IMR-90 (cell line): ENCODE data around the gene OR7D2. TPM values are rescaled to one million over a fixed set of nuclear protein-coding genes. Genes with fewer than 3 reads are reported as not detected.

Experiments used
- ATAC-seq: fragments of 200-7000 bp; cut with Tn5 transposase; 2 replicates; pipeline ENCODE4 v1.9.1; 2020; ENCODE audit warnings: low read depth, mild to moderate bottlenecking, moderate library complexity
- BruUV-seq: library from RNA; stranded (reverse); fragments of 400-500 nt; replicated peaks from 2 replicates; lab custom pipeline; 2021; lab: Mats Ljungman, UMichigan
- CTCF ChIA-PET: fragments of 300-600 bp; formaldehyde crosslinking; extraction: SDS; loops from one replicate; lab custom pipeline; 2021; ENCODE audit warnings: antibody characterized with exemption; lab: Yijun Ruan, JAX
- POLR2A ChIA-PET: fragments of 300-600 bp; sonication (Branson Sonifier 250); formaldehyde crosslinking; loops from one replicate; lab custom pipeline; 2022; ENCODE audit warnings: antibody characterized with exemption; ENCODE audit not compliant: unreplicated experiment; lab: Charles Lee
- DNase-seq: peaks from one replicate; pipeline ENCODE4 v3.0.0; 2013
- H2AFZ ChIP-seq: replicated peaks from 2 replicates; pipeline ENCODE3; 2013; ENCODE audit warnings: low read length, mild to moderate bottlenecking; ENCODE audit not compliant: poor library complexity
- H2AK5ac ChIP-seq: 2 replicates; pipeline ENCODE4 v1.6.1; 2013; ENCODE audit warnings: low read depth, low read length, inconsistent platforms
- H2AK9ac ChIP-seq: replicated peaks from 2 replicates; pipeline ENCODE3; 2013; ENCODE audit warnings: mild to moderate bottlenecking, low read depth, low read length, moderate library complexity; ENCODE audit not compliant: poor library complexity
- H2BK120ac ChIP-seq: 2 replicates; pipeline ENCODE4 v1.6.1; 2013; ENCODE audit warnings: low read depth, low read length, inconsistent platforms
- H2BK15ac ChIP-seq: 3 replicates; pipeline ENCODE4 v1.6.1; 2013; ENCODE audit warnings: low read depth, low read length, inconsistent platforms
- H2BK20ac ChIP-seq: 2 replicates; pipeline ENCODE4 v1.6.1; 2013; ENCODE audit warnings: low read depth, mild to moderate bottlenecking, inconsistent platforms, low read length, moderate library complexity
- H2BK5ac ChIP-seq: 2 replicates; pipeline ENCODE4 v1.6.1; 2013; ENCODE audit warnings: mild to moderate bottlenecking, low read depth, low read length, inconsistent platforms; ENCODE audit not compliant: poor library complexity, severe bottlenecking
- H3K14ac ChIP-seq: replicated peaks from 2 replicates; pipeline ENCODE4 v1.6.1; 2013; ENCODE audit warnings: low read depth, low read length, inconsistent platforms
- H3K18ac ChIP-seq: 2 replicates; pipeline ENCODE4 v1.6.1; 2013; ENCODE audit warnings: low read depth, low read length, control low read depth
- H3K23ac ChIP-seq: 2 replicates; pipeline ENCODE4 v1.6.1; 2013; ENCODE audit warnings: low read depth, low read length, inconsistent platforms
- H3K27ac ChIP-seq: 2 replicates; pipeline ENCODE4 v1.5.1; 2013; ENCODE audit warnings: mild to moderate bottlenecking, control low read depth, low read length; ENCODE audit not compliant: insufficient read depth
- H3K27me3 ChIP-seq: 2 replicates; pipeline ENCODE4 v1.6.1; 2013; ENCODE audit warnings: low read length; ENCODE audit not compliant: control insufficient read depth, insufficient read depth
- H3K36me3 ChIP-seq: 2 replicates; pipeline ENCODE4 v1.6.1; 2013; ENCODE audit warnings: low read length, mixed read lengths; ENCODE audit not compliant: control insufficient read depth, insufficient read depth
- H3K4ac ChIP-seq: 2 replicates; pipeline ENCODE4 v1.6.1; 2013; ENCODE audit warnings: low read depth, low read length, inconsistent platforms
- H3K4me1 ChIP-seq: 2 replicates; pipeline ENCODE4 v1.6.1; 2013; ENCODE audit warnings: low read length, mixed read lengths; ENCODE audit not compliant: control insufficient read depth, insufficient read depth
- H3K4me2 ChIP-seq: 2 replicates; pipeline ENCODE4 v1.6.1; 2013; ENCODE audit warnings: low read depth, mild to moderate bottlenecking, control low read depth, low read length, moderate library complexity
- H3K4me3 ChIP-seq: 2 replicates; pipeline ENCODE4 v1.5.1; 2013; ENCODE audit warnings: low read depth, mild to moderate bottlenecking, control low read depth, low read length, moderate library complexity; ENCODE audit not compliant: insufficient read depth
- H3K56ac ChIP-seq: 2 replicates; pipeline ENCODE4 v1.6.1; 2013; ENCODE audit warnings: low read length, inconsistent platforms; ENCODE audit not compliant: insufficient read depth; ENCODE audit errors: extremely low read depth
- H3K79me1 ChIP-seq, 2 experiments: 2 replicates each; pipeline ENCODE4 v1.6.1; 2013; ENCODE audit warnings: low read length in 2 of 2, inconsistent platforms in 1 of 2, low read depth in 1 of 2
- H3K9ac ChIP-seq: 2 replicates; pipeline ENCODE4 v1.6.1; 2013; ENCODE audit warnings: low read depth, low read length, control low read depth
- H3K9me1 ChIP-seq: 2 replicates; pipeline ENCODE4 v1.6.1; 2013; ENCODE audit warnings: low read length, inconsistent platforms; ENCODE audit not compliant: insufficient read depth
- H3K9me3 ChIP-seq: 2 replicates; pipeline ENCODE4 v1.6.1; 2013; ENCODE audit warnings: low read length; ENCODE audit not compliant: control insufficient read depth, insufficient read depth
- H4K20me1 ChIP-seq: 2 replicates; pipeline ENCODE4 v1.6.1; 2013; ENCODE audit warnings: low read length, inconsistent platforms; ENCODE audit not compliant: insufficient read depth
- H4K5ac ChIP-seq: 2 replicates; pipeline ENCODE4 v1.6.1; 2013; ENCODE audit warnings: mild to moderate bottlenecking, low read depth, low read length, control low read depth
- H4K8ac ChIP-seq, 2 experiments: 2 replicates each; pipeline ENCODE4 v1.6.1; 2013; ENCODE audit warnings: low read depth in 2 of 2, low read length in 2 of 2, control low read depth in 1 of 2, inconsistent platforms in 1 of 2
- H4K91ac ChIP-seq: 2 replicates; pipeline ENCODE4 v1.6.1; 2013; ENCODE audit warnings: low read depth, low read length, inconsistent platforms; ENCODE audit not compliant: insufficient read depth
- BHLHE40 ChIP-seq: fragments of 150-350 bp; IDR thresholded peaks from 2 replicates; pipeline ENCODE4 v1.6.1; 2016; ENCODE audit warnings: mild to moderate bottlenecking, low read depth, low read length
- CEBPB ChIP-seq: IDR thresholded peaks from 2 replicates; pipeline ENCODE4 v1.6.1; 2012; ENCODE audit warnings: low read depth, low read length, improper control_type of control experiment
- CHD1 ChIP-seq: IDR thresholded peaks from 2 replicates; pipeline ENCODE4 v1.6.1; 2012; ENCODE audit warnings: low read depth, low read length, improper control_type of control experiment
- FOS ChIP-seq: fragments of 150-350 bp; IDR thresholded peaks from 2 replicates; pipeline ENCODE4 v1.6.1; 2016; ENCODE audit warnings: low read depth, low read length
- MAFK ChIP-seq: IDR thresholded peaks from 2 replicates; pipeline ENCODE4 v1.6.1; 2012; ENCODE audit warnings: low read depth, low read length, improper control_type of control experiment
- MAZ ChIP-seq: IDR thresholded peaks from 2 replicates; pipeline ENCODE4 v1.6.1; 2012; ENCODE audit warnings: low read depth, mild to moderate bottlenecking, low read length, improper control_type of control experiment, moderate library complexity, borderline replicate concordance
- MXI1 ChIP-seq: IDR thresholded peaks from 2 replicates; pipeline ENCODE4 v1.6.1; 2012; ENCODE audit warnings: low read depth, mild to moderate bottlenecking, low read length, moderate library complexity, borderline replicate concordance
- POLR2A ChIP-seq: IDR thresholded peaks from 2 replicates; pipeline ENCODE4 v1.6.1; 2012; ENCODE audit warnings: mild to moderate bottlenecking, low read depth, low read length
- RFX5 ChIP-seq: IDR thresholded peaks from 2 replicates; pipeline ENCODE4 v1.8.0; 2012; ENCODE audit warnings: low read depth, mild to moderate bottlenecking, low read length, moderate library complexity
- SMC3 ChIP-seq: fragments of 150-350 bp; IDR thresholded peaks from 2 replicates; pipeline ENCODE4 v1.6.1; 2016; ENCODE audit warnings: low read depth, mild to moderate bottlenecking, antibody characterized with exemption, low read length, moderate library complexity
- WGBS, 2 experiments: methylation state at CpG; one replicate each; pipeline versions ENCODE4 v1.1.5 to v1.1.7; 2013; ENCODE audit warnings: missing lambda C conversion rate in 2 of 2; ENCODE audit not compliant: insufficient read length in 1 of 2; ENCODE audit errors: extremely low coverage in 2 of 2; 5-methylcytosine and 5-hydroxymethylcytosine counted together
- dilution Hi-C: fragments of 300-500 bp; cut with HindIII; formaldehyde crosslinking; loops from one replicate; pipeline ENCODE4 v1.14.3; 2018; ENCODE audit warnings: low sequenced_read_pairs; ENCODE audit not compliant: unreplicated experiment
- in situ Hi-C: fragments of 300-500 bp; cut with MboI; formaldehyde crosslinking; loops from 3 replicates; pipeline ENCODE4 v1.14.3; 2019; ENCODE audit warnings: low sequenced_read_pairs, inconsistent platforms, mixed read lengths
- intact Hi-C: fragments of 100-400 bp; cut with micrococcal nuclease; formaldehyde crosslinking; loops from 2 replicates; pipeline ENCODE4 v1.10.0; 2022
- polyA plus RNA-seq, 3 experiments: library from polyadenylated mRNA; depleted of rRNA; stranded (reverse); fragments of >200 nt; gene quantifications; 2 replicates each; pipeline ENCODE4 v1.2.3, GENCODE V29; 2012; ENCODE audit warnings: low replicate concordance in 1 of 3
- total RNA-seq: library from RNA; depleted of rRNA; stranded (reverse); fragments of >200 nt; gene quantifications from 2 replicates; pipeline ENCODE4 v1.2.3, GENCODE V29; 2012
- TF ChIP-seq, protein P1 (sequence below): fragments of 150-350 bp; IDR thresholded peaks from 2 replicates; pipeline ENCODE4 v1.6.1; 2017; ENCODE audit warnings: mild to moderate bottlenecking, antibody characterized with exemption, low read length, low read depth
- TF ChIP-seq, protein P2 (sequence below): conservative IDR thresholded peaks from 2 replicates; pipeline ENCODE4 v1.5.1; 2012; ENCODE audit warnings: mild to moderate bottlenecking, low read depth, low read length, improper control_type of control experiment
- TF ChIP-seq, protein P3 (sequence below): fragments of 150-350 bp; IDR thresholded peaks from 2 replicates; pipeline ENCODE4 v1.6.1; 2016; ENCODE audit warnings: low read depth, mild to moderate bottlenecking, low read length, moderate library complexity, borderline replicate concordance

Gene OR7D2
- total and polyA plus RNA-seq, 2 of the 4 experiments (the other 2 are of a cell fraction), result not detected

DNA sequence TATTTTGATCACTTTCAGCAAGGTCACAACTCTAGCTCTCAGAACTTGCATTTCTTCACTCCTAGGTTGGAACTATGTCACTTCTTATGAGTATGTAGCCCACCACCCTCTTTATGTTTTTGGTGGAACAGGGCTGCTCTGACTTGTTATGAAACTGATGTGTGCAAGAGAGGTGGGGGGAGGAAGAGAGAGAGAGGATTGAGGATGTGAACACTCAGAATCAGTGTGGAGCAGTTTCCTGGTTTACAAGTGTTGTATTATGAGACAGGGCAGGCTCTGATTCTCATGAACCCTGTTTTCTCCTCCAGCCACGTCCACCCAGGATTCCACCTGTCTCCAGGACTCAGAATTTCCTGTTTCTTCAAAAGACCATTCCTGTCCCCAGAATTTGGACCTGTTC lies 22.5 kb upstream of the OR7D2 start:
- ChIA-PET POLR2A (no interaction called here), CTCF (no interaction called here)
- H2BK15ac ChIP-seq, result no peak overlapping the region
- ATAC-seq (no peak), DNase-seq (no peak)
- H2AK5ac ChIP-seq, result no peak overlapping the region
- H3K18ac ChIP-seq, result no peak overlapping the region
- no peaks in the 10 kb centered on the region for H3K9me1 ChIP-seq
- H3K9ac ChIP-seq, result no peak overlapping the region
- no peak overlapping the region for H3K14ac ChIP-seq
- TF ChIP-seq, protein P1, sequence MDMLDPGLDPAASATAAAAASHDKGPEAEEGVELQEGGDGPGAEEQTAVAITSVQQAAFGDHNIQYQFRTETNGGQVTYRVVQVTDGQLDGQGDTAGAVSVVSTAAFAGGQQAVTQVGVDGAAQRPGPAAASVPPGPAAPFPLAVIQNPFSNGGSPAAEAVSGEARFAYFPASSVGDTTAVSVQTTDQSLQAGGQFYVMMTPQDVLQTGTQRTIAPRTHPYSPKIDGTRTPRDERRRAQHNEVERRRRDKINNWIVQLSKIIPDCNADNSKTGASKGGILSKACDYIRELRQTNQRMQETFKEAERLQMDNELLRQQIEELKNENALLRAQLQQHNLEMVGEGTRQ, result no peak
- TF ChIP-seq, protein P2, sequence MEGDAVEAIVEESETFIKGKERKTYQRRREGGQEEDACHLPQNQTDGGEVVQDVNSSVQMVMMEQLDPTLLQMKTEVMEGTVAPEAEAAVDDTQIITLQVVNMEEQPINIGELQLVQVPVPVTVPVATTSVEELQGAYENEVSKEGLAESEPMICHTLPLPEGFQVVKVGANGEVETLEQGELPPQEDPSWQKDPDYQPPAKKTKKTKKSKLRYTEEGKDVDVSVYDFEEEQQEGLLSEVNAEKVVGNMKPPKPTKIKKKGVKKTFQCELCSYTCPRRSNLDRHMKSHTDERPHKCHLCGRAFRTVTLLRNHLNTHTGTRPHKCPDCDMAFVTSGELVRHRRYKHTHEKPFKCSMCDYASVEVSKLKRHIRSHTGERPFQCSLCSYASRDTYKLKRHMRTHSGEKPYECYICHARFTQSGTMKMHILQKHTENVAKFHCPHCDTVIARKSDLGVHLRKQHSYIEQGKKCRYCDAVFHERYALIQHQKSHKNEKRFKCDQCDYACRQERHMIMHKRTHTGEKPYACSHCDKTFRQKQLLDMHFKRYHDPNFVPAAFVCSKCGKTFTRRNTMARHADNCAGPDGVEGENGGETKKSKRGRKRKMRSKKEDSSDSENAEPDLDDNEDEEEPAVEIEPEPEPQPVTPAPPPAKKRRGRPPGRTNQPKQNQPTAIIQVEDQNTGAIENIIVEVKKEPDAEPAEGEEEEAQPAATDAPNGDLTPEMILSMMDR, result no peak
- no peak for TF ChIP-seq MAZ
- TF ChIP-seq CHD1, result no peak
- no peak for TF ChIP-seq CEBPB
- TF ChIP-seq MXI1, result no peak
- no peak for TF ChIP-seq RFX5
- no peak for TF ChIP-seq POLR2A
- TF ChIP-seq BHLHE40, result no peak
- TF ChIP-seq SMC3, result no peak
- no peak for TF ChIP-seq FOS
- no peak for TF ChIP-seq MAFK
- TF ChIP-seq, protein P3, sequence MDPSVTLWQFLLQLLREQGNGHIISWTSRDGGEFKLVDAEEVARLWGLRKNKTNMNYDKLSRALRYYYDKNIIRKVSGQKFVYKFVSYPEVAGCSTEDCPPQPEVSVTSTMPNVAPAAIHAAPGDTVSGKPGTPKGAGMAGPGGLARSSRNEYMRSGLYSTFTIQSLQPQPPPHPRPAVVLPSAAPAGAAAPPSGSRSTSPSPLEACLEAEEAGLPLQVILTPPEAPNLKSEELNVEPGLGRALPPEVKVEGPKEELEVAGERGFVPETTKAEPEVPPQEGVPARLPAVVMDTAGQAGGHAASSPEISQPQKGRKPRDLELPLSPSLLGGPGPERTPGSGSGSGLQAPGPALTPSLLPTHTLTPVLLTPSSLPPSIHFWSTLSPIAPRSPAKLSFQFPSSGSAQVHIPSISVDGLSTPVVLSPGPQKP, result no peak
- intact Hi-C loops, result no loop called here
- H3K4me2 ChIP-seq, result no peak overlapping the region
- H3K4ac ChIP-seq, result no peak overlapping the region
- peaks cover 70% of the 10 kb centered on the region for H3K36me3 ChIP-seq
- H4K8ac ChIP-seq, result no peak overlapping the region
- H2BK20ac ChIP-seq, result no peak overlapping the region
- no peaks in the 10 kb centered on the region for H3K4me1 ChIP-seq
- in situ Hi-C loops, result no loop called here
- H3K4me3 ChIP-seq, result no peak overlapping the region
- no peak overlapping the region for H4K91ac ChIP-seq
- no peak overlapping the region for H3K56ac ChIP-seq
- no peak overlapping the region for H2AFZ ChIP-seq
- no peak overlapping the region for H2BK5ac ChIP-seq
- H3K27me3 ChIP-seq, result no peaks in the 10 kb centered on the region
- peaks cover 65% of the 10 kb centered on the region for H3K9me3 ChIP-seq
- H3K79me1 ChIP-seq, result peaks cover 7 to 12% of the 10 kb centered on the region in 2 experiments; a peak in 3 of 4 replicates
- H4K5ac ChIP-seq, result no peak overlapping the region
- H2BK120ac ChIP-seq, result no peak overlapping the region
- H3K23ac ChIP-seq, result no peak overlapping the region
- H4K20me1 ChIP-seq, result no peaks in the 10 kb centered on the region; the same call in none of the 2 replicates
- no peak overlapping the region for H3K27ac ChIP-seq
- H2AK9ac ChIP-seq, result no peak overlapping the region
- dilution Hi-C loops, result no loop called here
- WGBS, 2 experiments, result no CpG with 5 or more reads among the region's 1 CpG
- no TSS peak for BruUV-seq
